ENCODE results near the gene ATAD1.

DNA sequence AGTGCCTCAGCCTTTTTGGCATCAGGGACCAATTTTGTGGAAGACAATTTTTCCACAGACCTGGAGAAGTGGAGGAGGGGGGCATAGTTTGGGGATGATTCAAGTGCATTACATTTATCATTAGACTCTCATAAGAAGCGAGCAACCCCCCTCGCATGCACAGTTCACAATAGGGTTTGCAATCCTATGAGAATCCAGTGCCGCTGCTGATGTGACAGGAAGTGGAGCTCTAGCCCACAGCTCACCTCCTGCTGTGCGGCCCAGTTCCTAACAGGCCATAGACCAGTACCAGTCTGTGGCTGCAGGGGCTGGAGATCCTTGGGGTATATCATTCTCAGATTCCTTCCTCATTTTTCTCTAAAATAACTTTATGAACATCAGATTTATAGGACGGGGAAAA lies 50.8 kb downstream of the ATAD1 start:
- TF ChIP-seq, protein P1, sequence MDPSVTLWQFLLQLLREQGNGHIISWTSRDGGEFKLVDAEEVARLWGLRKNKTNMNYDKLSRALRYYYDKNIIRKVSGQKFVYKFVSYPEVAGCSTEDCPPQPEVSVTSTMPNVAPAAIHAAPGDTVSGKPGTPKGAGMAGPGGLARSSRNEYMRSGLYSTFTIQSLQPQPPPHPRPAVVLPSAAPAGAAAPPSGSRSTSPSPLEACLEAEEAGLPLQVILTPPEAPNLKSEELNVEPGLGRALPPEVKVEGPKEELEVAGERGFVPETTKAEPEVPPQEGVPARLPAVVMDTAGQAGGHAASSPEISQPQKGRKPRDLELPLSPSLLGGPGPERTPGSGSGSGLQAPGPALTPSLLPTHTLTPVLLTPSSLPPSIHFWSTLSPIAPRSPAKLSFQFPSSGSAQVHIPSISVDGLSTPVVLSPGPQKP (IDR thresholded peaks at IDR 0.05; ENCODE audit: borderline replicate concordance, low read depth, low read length) = no peak
- TF ChIP-seq CTCF (conservative IDR thresholded peaks at IDR 0.05; ENCODE audit: low read depth, low read length) = no peak
- no peak for TF ChIP-seq POLR2A (IDR thresholded peaks at IDR 0.05; ENCODE audit: low read depth, low read length)
- no peak for TF ChIP-seq FOS (IDR thresholded peaks at IDR 0.05; ENCODE audit: low read depth, low read length)
- no peak for TF ChIP-seq RAD21 (IDR thresholded peaks at IDR 0.05; ENCODE audit: low read length)
- no peak for TF ChIP-seq BHLHE40 (IDR thresholded peaks at IDR 0.05; ENCODE audit: low read depth, low read length)
- TF ChIP-seq USF2 (IDR thresholded peaks at IDR 0.05; ENCODE audit: low read depth, low read length) = no peak
- TF ChIP-seq MAFK (IDR thresholded peaks at IDR 0.05; ENCODE audit: low read depth, low read length) = no peak

All from IMR-90 (cell line).